HTERT RPE-1 (cell line): Measurements from ENCODE around the gene SLC44A5.

Experiments
- in situ Hi-C: fragments of 300-500 bp; cut with MboI; formaldehyde crosslinking; loops from 4 replicates; pipeline ENCODE4 v1.14.3; 2020; ENCODE audit warnings: low sequenced_read_pairs

SLC44A5 gene

DNA sequence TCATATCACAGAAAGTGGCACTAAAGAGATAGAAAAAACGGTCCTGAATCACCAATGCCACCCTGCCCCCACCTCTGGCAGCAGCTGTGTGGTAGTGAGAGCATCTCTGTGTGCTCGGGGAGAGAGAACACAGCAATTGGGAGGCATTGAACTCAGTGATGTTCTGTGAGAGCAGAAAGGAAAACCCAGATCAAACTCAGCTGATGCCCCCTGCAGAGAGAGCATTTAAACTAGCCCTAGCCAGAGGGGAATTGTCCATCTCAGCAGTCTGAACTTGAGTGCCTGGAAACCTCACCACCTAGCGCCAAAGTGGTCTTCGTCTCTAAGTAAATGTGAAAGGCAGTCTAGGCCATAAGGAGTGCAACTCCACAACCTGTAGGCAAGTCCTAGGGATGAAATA, 21.3 kb downstream of the SLC44A5 start:
- in situ Hi-C loops, result no loop called here

DNA sequence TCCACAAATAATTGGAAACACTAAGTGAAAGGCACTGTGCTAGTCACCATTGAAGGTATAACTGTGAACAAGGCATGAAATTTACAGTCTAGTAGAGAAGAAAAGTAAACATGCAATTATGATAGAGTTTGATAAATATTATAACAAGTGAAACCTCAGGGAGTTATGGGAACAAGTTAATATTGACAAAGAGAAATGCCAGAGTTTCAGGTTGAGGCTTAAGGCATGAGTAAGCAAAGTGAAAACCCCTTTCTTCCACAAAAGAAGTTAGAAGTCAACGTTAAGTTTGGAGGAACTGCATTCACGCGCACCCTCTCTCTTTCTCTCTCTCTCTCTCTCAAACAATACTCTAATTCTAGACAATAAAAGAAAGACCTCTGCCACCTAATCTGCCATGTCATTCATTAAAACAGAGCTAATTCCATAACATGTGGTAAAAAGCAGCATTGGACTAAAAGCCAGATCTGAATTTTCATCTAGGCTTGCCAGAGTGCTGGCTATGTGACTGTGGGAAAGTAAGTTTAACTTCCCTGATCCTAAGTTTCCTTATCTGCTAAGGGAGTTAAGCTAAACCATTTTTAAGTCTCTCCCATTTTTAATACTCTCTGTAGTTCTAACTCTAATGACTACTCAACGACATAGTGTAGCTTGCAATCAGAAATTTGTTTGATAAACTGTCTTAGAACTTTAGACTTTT, 22.0 kb downstream of the SLC44A5 start:
- in situ Hi-C loops, result no loop called here

DNA sequence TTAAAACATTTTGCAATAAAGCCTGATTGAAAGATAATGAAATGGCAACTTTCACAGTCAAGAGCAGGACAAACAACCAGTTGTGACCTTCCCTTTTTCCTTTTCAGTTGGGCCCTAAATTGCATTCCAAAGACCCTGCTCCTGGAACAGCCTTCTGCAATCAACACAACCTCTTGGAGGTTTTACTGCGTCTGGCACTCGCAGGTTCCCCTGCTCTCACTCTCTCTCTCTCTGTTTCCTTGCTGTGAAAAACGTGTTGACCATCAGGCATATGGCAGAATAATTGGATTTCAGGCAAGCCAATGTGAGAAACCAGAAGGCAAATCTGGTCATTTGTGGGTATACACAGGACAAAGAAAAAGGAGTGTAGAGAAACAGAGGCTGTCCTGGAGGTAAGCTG, 23.2 kb downstream of the SLC44A5 start:
- in situ Hi-C loops, result no loop called here

DNA sequence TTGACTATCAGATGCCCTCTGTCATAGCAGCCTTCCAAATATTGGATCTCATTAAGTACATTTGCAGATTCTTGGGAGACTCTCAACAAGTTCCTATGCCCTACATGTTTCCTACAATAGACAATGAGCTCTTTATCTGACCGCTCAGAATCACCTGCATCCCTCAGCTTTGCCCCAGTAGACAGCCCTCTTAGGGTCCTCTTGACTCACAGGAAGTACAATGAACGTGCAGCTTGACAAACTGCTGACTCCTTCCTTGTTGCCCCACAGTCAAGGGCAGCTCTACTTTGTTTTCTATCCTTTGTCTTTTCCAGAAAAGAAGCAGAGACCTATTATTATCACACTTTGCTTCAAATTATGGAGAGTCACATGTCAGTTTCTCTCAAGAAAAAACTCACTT, 27.6 kb downstream of the SLC44A5 start:
- in situ Hi-C loops, result no loop called here

DNA sequence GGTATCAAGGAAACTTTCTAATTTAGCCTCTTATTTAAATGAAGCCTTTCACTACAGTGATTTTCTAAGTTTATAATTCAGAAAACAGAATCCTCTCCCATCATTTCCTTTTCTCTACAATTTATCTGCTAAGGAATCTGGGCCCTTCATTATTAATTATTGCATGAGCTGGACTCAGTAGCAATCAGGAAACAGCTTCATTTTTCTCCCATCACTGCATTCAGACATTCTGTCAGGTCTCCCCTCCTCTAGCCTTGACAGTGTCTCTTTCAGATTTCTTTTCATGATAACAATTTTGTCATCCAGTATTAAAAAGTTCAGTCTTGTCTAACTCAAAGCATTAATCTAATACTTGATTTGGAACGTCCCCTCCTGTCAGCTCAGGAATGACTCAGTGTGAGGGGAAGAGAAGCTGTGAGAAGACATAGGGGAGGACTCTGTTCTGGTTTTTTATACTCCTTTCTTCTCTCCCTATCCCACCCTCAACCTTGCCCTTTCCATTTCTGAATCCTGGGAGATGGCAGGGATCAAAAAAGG, 28.1 kb downstream of the SLC44A5 start:
- in situ Hi-C loops, result no loop called here

DNA sequence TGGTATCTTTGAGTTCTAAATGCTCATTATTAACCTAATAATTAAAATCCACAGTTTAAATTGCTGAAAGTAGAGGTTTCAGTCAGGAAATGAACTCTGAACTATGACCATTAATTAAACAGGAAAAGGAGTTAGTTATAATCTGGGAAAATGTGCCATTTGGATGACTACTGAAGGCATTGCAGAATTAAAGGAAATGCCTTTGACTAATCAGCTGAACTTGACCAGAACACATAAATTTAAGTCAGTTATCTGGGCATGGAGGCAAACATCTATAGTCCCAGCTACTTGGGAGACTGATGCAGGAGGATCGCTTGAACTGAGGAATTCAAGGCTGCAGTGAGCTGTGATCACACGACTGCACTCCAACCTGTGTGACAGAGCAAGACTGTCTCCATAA, 31.9 kb downstream of the SLC44A5 start:
- in situ Hi-C loops, result no loop called here

DNA sequence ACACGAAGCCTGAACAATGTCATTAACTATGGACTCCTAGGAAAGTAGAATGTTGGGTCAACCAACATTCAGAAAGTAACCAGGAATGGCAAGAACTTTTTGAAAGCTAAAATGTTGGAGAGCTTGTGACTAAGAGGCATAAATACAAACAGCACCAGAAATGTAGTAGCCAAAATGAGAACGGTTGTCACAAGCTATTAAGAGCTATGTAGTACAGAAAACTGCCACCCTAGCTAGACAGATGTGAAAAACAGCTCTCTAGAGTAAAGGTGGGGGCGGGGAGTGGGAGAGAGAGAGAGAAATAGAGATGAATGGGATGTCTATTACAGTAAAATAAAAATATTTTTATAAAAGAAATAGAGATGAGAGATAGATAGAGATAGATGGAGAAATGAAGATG, 35.1 kb downstream of the SLC44A5 start:
- in situ Hi-C loops, result no loop called here

DNA sequence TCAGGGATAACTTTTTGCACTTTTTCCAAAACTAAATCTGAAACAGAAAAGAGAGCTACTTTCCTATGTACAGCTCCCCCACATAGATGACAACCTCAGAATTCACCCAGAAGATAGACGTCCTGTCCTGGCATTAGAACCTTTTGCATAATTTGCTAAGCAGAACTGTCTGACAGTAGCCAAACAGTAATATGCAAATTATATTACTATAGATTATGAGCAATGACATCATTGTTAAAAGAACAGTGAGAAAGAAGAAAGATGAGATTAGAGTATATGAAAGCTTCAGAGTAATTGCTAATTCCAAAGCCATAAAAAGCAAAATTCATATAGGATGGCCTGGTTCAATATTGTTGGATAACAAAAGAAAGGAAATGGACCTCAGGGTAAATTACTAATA, 43.7 kb downstream of the SLC44A5 start:
- in situ Hi-C loops, result no loop called here

DNA sequence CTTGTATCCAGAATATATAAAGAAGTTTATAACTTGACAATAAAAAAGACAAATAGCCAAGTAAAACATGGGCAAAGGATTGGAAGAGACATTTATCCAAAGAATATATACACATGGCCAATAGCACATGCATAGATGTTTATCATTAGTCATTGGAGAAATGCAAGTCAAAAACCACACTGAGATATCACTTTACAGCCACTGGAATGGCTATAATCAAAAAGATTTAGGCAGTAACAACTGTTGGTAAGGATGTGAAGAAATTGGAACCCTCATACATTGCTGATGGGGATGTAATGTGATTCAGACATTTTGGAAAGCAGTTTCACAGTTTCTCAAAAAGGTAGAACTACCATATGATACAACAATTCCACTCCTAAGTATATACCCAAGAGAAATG, 51.1 kb downstream of the SLC44A5 start:
- in situ Hi-C loops, result no loop called here

DNA sequence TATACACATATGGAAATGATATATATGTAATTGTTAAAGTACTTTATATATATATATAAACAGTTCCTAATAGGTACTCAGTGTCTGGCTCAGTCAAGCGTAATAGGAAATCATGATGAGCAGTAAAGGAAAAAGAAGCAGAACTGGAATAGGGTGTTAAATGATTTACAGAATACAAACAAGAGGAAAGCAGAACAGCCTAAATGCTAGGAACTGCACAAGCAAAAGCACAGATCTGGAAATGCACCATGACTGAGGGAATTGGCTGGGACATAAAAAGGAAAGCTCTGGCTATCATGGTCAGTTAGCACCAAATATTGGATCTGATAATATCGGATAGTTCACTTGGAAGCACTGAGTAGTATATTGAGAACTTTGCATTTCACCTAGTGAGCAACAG, 51.8 kb downstream of the SLC44A5 start:
- in situ Hi-C loops, result no loop called here

DNA sequence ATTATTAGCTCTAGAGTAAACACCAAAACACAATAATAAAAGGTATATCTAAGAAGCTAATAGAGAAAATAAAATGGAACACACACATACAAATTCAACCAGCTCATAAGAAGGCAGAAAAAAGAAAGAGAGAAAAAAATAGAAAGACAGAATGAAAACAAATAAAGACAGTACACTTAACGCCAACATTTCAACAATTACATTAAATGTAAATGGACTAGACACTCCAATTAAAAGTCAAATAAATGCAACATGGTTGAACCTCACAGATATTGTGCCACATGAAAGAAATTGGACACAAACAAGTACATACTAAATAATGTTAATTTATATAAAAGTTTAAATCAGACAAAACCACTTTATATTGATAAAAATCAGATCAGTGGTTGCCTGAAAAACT, 56.0 kb downstream of the SLC44A5 start:
- in situ Hi-C loops, result no loop called here

DNA sequence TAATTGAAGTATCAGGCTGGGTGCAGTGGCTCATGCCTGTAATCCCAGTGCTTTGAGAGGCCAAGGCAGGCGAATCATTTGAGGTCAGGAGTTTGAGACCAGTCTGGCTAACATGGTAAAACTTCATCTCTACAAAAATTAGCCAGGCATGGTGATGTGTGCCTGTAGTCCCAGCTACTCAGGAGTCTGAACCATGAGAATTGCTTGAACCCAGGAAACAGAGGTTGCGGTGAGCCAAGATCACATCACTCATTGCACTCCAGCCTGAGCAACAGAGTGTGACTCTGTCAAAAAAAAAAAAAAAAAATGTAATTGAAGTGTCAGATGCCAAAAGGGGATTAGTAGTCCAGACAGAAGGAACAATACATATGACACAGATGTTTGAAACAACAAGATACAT, 56.7 kb downstream of the SLC44A5 start:
- in situ Hi-C loops, result no loop called here

DNA sequence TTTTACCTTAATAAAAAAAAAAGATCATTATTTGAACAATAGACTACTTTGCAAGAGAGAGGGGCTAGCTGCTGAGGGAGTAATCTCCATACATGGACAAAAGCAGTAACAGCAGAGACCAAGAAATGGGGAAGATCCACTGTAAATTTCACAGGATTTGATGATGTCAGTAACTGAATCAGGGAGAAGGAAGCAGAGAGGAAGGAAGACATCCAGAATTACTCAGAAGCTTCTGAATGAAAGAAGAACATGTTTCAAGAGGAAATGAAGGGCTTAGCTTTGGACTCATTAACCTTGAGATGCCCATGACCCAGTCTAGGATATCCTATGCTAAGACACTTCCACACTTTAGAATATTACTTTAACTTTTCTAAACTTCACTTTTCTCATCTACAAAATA, 60.4 kb downstream of the SLC44A5 start:
- in situ Hi-C loops, result no loop called here

DNA sequence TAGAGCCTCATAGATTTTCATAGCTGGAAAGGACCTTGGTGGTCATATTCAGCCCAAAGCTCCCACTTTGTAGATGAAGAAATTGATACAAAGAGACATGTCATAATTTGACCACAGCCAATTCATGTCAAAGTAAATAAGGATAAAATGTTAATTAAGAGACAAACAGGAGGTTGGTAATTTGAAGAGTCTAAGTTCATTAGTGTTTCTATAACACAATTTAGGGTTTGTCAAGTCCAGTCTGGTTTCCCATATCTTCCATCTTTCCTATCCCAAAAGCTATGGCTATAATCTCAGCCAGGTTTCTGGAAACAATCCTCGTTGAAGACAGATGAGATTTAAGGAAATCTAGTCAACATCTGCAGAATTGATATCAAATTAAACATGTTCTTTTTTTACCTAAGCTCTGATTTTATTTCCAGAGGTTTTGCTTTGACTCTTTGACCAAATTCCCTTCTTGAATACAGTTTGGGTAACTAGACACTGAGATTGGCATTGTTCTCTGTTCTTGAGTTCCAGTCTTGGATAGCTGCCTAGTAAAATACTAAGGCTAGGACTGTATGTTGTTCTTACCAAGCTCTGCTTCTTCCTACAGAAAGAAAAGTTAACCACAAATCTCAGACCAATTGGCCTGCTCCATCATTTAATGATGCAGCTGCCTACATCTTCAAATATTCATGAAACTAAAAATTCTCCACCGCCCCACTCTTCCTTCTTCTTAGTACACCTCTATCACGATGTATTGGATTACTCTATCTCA, 62.0 kb downstream of the SLC44A5 start:
- in situ Hi-C loops, result no loop called here

DNA sequence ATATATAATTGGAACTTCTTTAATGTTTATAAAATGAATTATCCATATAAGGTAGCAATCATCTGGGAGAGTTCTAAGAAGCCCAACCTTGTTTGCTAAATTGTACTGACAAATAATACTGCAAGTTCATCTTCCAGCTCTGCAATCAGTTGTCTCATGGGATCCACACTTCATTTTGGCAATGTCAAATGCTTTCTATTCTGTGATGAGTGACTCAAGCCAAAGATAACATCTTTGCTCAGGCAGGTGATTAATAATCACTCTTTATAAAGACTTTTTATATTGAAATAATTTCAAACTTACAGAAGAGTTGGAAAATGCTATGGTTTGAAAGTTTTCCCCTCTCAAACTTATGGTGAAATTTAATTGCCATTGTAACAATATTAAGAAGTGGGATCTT, 67.2 kb downstream of the SLC44A5 start:
- in situ Hi-C loops, result no loop called here

DNA sequence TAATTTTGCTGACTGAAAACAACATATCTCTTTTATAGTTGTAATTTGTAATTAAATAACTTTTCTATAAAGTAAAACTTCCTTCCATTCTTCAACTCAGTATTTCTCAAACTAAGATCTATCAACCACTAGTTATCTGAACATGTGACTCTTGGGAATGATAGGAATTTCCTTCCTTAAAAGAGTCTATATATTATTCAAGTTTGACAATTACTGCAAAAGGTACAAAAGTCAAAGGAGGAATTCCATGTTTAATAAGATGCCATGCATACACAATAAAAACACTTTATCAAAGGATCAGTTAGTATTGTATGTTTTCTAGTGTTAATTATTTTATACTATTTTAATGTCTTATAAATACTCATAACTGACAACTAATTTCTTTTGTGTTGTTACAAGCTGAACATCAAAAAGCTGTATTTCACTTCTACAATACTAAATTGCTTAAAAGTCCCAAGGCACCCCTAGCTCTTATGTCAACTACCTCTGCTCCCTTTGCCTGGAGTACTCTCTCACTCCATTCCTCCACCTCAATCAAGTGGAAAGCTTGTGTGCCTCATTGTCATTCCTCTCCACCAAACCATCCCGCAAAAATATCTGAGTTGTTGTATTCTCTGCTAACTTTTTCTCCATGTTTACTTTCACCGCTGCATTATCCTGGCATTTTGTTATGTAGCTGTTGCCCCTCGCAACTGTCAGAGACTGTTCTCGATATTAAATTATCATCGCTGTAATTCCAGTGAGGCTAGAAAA, 67.9 kb downstream of the SLC44A5 start:
- in situ Hi-C loops, result no loop called here

DNA sequence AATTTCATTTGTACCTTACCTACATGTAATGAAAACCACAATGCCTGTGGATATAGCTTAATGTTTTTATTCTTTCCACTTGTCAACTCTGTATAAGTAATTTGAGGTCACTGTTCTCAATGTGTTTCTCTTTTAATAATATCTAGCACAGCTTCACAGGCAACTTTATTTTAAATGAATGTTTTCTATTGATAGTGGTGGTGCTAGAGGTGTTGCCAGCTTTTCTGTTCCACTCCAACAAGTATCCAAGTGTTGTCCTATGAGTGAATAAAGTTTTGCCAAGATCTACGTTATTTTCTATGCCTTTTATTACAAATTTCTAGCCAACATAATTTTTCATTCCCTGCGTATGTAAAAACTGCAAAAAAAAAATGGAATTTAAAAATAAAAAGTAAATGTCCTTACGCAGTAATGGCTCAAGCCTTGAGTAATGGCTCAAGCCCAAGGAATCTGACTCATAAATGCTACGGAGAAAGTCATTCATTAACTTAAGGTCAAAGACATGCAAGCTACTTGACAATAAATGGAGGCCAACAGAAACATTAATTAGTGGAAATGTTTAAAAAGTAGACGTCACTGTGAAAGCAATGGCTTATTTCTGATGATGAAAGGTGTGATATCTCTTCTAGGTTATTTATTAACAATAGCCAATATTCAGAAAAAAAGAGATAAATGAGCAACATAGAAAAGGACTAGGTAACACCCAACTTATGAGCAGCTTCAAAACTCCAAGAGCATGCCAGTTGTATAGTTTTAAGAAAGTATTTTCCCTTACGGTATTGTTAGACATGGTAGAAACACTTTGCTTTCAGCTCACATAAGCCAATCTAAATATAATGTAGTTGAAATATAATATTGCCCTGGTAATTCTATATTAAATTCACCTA, 71.4 kb downstream of the SLC44A5 start:
- in situ Hi-C loops, result no loop called here

DNA sequence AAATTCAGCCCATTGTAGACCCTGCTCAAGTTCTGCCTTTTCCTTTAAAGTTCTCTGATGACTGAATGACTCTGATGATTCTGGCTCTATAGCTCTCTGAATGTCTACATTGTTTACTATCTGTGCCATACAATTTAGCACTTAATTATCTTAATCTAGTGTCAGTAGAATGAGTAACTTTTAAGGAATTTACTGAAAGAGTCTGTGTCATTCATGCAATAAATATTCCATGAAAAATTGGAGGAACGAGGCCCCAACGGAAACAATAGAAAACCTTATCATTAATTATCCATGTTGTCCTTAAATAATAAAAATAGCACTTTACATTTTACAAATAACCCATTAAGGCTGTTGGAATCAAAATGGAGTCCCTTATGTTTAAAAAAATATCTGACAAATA, 77.8 kb downstream of the SLC44A5 start:
- in situ Hi-C loops, result no loop called here

DNA sequence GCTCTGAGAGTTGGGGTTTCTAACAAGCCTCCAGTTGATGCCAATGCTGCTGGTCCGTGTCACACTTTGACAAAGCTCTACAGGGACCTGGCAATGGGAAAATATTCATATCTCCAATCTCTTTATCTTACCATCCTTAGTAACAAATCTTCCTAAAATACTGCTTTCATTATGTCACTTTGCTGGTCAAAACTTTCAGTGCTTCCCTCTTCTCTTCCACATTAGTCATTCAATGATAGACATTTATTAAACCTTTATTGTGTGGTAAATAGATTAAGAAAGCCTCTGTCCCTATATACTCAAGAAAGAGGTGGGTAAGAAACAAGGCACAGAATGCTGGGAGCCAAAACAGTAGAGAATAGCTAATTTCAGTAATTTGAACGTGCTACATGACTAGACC, 79.3 kb downstream of the SLC44A5 start:
- in situ Hi-C loops, result no loop called here

DNA sequence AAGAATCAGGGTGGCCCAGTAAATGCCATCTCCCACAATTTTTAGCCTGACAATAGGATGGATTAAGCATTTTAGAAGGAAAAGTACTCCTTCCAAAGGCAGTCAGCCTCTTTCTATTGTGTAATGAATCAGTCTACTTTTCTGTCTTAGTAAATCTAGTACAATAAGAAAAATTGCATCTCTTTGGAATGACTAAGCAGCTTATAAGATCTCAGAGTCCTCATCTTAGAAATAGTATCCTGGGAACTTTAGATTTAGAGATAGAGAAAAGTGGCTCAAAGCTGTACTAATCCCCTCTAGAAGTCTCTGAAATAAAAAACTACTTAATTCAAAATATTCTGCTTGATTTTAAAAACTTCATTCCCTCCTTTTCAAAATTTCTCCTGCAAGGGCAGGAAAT, 81.4 kb downstream of the SLC44A5 start:
- in situ Hi-C loops, result no loop called here

DNA sequence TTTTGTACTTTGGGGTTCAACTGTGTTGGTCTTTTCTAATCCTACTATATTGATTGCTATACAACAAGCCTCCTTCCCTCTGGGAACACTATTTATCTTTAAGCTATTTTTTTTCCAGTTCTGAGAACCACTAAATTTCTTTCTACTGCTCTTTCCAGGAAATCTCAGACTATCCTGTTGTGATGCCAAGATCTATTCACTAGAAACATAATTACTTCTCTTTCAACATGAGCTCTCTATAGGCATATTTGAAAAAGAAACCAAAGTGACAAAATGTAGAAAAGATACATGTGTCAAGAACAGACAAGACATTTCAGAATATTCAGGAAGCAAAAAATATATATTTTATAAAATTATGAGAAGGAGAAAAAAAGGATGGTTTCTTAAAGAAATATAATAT, 82.9 kb downstream of the SLC44A5 start:
- in situ Hi-C loops, result no loop called here
